Measurements from ENCODE around the gene MISFA.

GRCh38 chr11:18641677-18642076, 42.1 kb downstream of the MISFA start:
- TF ChIP-seq CTCF (optimal IDR thresholded peaks at IDR 0.05 in 1 of 3, IDR thresholded peaks at IDR 0.05 in 1 of 3, conservative IDR thresholded peaks at IDR 0.05 in 1 of 3; ENCODE audit: extremely low read depth in 1 of 3, insufficient read depth in 2 of 3, low read length in 3 of 3) (no peak), EZH2 (IDR thresholded peaks at IDR 0.05; ENCODE audit: low read length) (no peak)
